ENCODE results near the gene CCDC78. TPM values are rescaled to one million over a fixed set of nuclear protein-coding genes. Genes with fewer than 3 reads are reported as not detected.
"Not testable (repeated sequence)": the region's sequence is repeated elsewhere in the genome, so short reads cannot be mapped to it uniquely, and the experiment has no call there.

Gene CCDC78
- total and polyA plus RNA-seq, 2 of the 13 experiments (the other 11 are each of a cell fraction or from before 2014, with no cell fraction given), result 0.53 to 1.5 TPM

GRCh38 chr16:691242-691641, 35.0 kb downstream of the CCDC78 start:
- ATAC-seq; POLR2A ChIA-PET; H3K79me2 ChIP-seq (ENCODE audit: insufficient read depth, low read length); DNase-seq (ENCODE audit: low spot score); H2AFZ ChIP-seq (ENCODE audit: low read length); BruUV-seq (replicated peaks); H3K9me3 ChIP-seq (ENCODE audit: low read length); intact Hi-C loops (cut with micrococcal nuclease; ENCODE audit: unreplicated experiment); H3K4me3 ChIP-seq (replicated peaks in 1 of 3; ENCODE audit: insufficient read depth in 1 of 3, low read depth in 2 of 3, low read length in 3 of 3); H3K36me3 ChIP-seq (replicated peaks in 1 of 2; ENCODE audit: control insufficient read depth in 1 of 2, insufficient read depth in 2 of 2, low read length in 2 of 2); H3K27ac ChIP-seq (ENCODE audit: extremely low read length, insufficient read depth, low read length); H3K9ac ChIP-seq (ENCODE audit: insufficient read depth, low read depth, low read length); H3K4me2 ChIP-seq (ENCODE audit: low read depth, low read length); FAIRE-seq; H4K20me1 ChIP-seq (ENCODE audit: insufficient read depth, low read length); CTCF ChIA-PET (ENCODE audit: low intra/inter-chr PET ratio, low total read pairs); in situ Hi-C loops (cut with HindIII; ENCODE audit: extremely low pct_ligation_motif_present, low pct_unique_long_range_greater_than_20kb): not testable (repeated sequence)
- H3K4me1 ChIP-seq (ENCODE audit: insufficient read depth, low read length), result peaks cover 26% of the 10 kb centered on the region
- 0 out of 2 replicates have a peak, but pooled peaks have one; percentile 46 for TF ChIP-seq PCBP1 (IDR thresholded peaks at IDR 0.05; ENCODE audit: borderline replicate concordance, low read depth, low read length)
- H3K27me3 ChIP-seq (ENCODE audit: control insufficient read depth in 1 of 2, insufficient read depth in 2 of 2, low read length in 2 of 2), result peaks cover 7 to 29% of the 10 kb centered on the region in 2 experiments
- WGBS (ENCODE audit: low lambda C conversion rate), result 88% methylated on average over 16 of the region's 16 CpGs

DNA sequence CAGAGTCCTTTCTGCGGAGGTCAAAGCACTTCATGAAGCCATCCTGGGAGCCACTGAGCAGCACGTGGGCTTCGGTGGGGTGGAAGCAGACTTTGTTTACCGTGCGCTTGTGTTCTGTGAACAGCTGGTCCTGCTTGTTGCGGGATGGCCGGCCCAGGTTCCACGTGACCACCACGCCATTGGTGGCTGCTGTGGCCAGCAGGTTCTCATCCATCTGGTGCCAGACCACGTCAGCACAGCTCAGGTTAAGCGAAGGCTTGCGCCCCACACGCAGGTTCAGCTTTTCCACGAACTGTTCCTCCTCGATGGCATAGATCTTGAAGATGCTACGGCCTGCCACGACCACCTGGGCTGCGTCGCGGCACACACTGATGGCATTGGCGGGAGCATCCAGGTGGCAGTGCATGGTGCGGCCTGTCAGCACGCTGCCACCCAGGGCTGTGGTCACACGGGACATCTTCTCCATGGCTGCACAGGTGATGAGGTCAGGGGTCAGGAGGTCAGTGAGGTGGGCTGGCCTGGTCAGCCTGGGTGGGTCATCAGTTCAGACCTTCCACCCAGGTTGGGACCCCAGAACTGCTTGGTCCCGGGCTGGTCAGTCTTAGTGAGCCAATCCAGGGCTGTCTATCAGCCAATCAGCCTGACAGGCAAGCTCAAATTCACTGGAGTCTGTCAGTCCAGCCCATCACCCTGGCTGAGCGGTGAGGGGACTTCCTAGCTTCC, 36.9 kb downstream of the CCDC78 start:
- intact Hi-C loops (cut with micrococcal nuclease; ENCODE audit: unreplicated experiment), result no loop called here
- peak overlapping the region; percentile 94 for H3K9ac ChIP-seq (ENCODE audit: insufficient read depth, low read depth, low read length)
- peak overlapping the region; percentile 89 to 99 (median 96) for H3K4me3 ChIP-seq (replicated peaks in 1 of 3; ENCODE audit: insufficient read depth in 1 of 3, low read depth in 2 of 3, low read length in 3 of 3)
- peaks cover 3 to 7% of the 10 kb centered on the region in 2 experiments; a peak in 1 of 5 replicates for H3K36me3 ChIP-seq (replicated peaks in 1 of 2; ENCODE audit: control insufficient read depth in 1 of 2, insufficient read depth in 2 of 2, low read length in 2 of 2)
- H3K9me3 ChIP-seq (ENCODE audit: low read length), result no peaks in the 10 kb centered on the region
- peak overlapping the region; percentile 91 for H3K4me2 ChIP-seq (ENCODE audit: low read depth, low read length)
- peaks cover 19% of the 10 kb centered on the region for H3K4me1 ChIP-seq (ENCODE audit: insufficient read depth, low read length)
- H3K27me3 ChIP-seq (ENCODE audit: control insufficient read depth in 1 of 2, insufficient read depth in 2 of 2, low read length in 2 of 2), result peaks cover 3 to 13% of the 10 kb centered on the region in 2 experiments; a peak in 3 of 5 replicates
- peak; percentile 2; the same call in 1 of the 3 replicates for ATAC-seq
- ChIA-PET CTCF (ENCODE audit: low intra/inter-chr PET ratio, low total read pairs) (no interaction called here), POLR2A (interaction anchor here (0.9 to 2.7 kb wide), 7 partner anchors 9 to 42 kb away, joined by 3 to 34 read pairs (median 4); partner anchors contain the start of genes ANTKMT, METRN, STUB1 and WDR90)
- in situ Hi-C loops (cut with HindIII; ENCODE audit: extremely low pct_ligation_motif_present, low pct_unique_long_range_greater_than_20kb), result no loop called here
- no peak overlapping the region for H2AFZ ChIP-seq (ENCODE audit: low read length)
- BruUV-seq (replicated peaks), result no TSS peak
- H3K27ac ChIP-seq (ENCODE audit: extremely low read length, insufficient read depth, low read length), result peak overlapping the region; percentile 60
- 91% methylated on average over 18 of the region's 26 CpGs for WGBS (ENCODE audit: low lambda C conversion rate)
- DNase-seq (ENCODE audit: low spot score), result no peak
- peaks cover 2% of the 10 kb centered on the region for H3K79me2 ChIP-seq (ENCODE audit: insufficient read depth, low read length)
- FAIRE-seq, result no peak
- no peaks in the 10 kb centered on the region for H4K20me1 ChIP-seq (ENCODE audit: insufficient read depth, low read length)
- TF ChIP-seq HOXA3 (CRISPR knock-in tag; IDR thresholded peaks at IDR 0.05) (0 out of 2 replicates have a peak, but pooled peaks have one; percentile 33), SIN3B (IDR thresholded peaks at IDR 0.05; ENCODE audit: low read length) (no peak), ZNF225 (CRISPR knock-in tag; IDR thresholded peaks at IDR 0.05) (0 out of 2 replicates have a peak, but pooled peaks have one; percentile 49), NR2F6 (IDR thresholded peaks at IDR 0.05) (peak; percentile 50; the same call in 1 of the 2 replicates), NR2F6 (CRISPR knock-in tag; IDR thresholded peaks at IDR 0.05) (peak; percentile 29; the same call in 1 of the 2 replicates), ZNF550 (CRISPR knock-in tag; IDR thresholded peaks at IDR 0.05; ENCODE audit: borderline replicate concordance) (no peak), MXI1 (IDR thresholded peaks at IDR 0.05; ENCODE audit: borderline replicate concordance, low read depth, low read length) (no peak), NR3C1 (CRISPR knock-in tag; IDR thresholded peaks at IDR 0.05) (no peak), ZNF10 (CRISPR knock-in tag; IDR thresholded peaks at IDR 0.05; ENCODE audit: borderline replicate concordance, low read depth) (no peak)
- TF ChIP-seq, protein P1, sequence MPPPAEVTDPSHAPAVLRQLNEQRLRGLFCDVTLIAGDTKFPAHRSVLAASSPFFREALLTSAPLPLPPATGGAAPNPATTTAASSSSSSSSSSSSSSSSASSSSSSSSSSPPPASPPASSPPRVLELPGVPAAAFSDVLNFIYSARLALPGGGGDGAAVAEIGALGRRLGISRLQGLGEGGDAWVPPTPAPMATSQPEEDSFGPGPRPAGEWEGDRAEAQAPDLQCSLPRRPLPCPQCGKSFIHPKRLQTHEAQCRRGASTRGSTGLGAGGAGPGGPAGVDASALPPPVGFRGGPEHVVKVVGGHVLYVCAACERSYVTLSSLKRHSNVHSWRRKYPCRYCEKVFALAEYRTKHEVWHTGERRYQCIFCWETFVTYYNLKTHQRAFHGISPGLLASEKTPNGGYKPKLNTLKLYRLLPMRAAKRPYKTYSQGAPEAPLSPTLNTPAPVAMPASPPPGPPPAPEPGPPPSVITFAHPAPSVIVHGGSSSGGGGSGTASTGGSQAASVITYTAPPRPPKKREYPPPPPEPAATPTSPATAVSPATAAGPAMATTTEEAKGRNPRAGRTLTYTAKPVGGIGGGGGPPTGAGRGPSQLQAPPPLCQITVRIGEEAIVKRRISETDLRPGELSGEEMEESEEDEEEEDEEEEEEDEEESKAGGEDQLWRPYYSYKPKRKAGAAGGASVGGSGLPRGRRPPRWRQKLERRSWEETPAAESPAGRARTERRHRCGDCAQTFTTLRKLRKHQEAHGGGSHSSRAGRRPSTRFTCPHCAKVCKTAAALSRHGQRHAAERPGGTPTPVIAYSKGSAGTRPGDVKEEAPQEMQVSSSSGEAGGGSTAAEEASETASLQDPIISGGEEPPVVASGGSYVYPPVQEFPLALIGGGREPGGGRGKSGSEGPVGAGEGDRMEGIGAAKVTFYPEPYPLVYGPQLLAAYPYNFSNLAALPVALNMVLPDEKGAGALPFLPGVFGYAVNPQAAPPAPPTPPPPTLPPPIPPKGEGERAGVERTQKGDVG (CRISPR knock-in tag; IDR thresholded peaks at IDR 0.05; ENCODE audit: borderline replicate concordance), result no peak
- TF ChIP-seq, protein P2, sequence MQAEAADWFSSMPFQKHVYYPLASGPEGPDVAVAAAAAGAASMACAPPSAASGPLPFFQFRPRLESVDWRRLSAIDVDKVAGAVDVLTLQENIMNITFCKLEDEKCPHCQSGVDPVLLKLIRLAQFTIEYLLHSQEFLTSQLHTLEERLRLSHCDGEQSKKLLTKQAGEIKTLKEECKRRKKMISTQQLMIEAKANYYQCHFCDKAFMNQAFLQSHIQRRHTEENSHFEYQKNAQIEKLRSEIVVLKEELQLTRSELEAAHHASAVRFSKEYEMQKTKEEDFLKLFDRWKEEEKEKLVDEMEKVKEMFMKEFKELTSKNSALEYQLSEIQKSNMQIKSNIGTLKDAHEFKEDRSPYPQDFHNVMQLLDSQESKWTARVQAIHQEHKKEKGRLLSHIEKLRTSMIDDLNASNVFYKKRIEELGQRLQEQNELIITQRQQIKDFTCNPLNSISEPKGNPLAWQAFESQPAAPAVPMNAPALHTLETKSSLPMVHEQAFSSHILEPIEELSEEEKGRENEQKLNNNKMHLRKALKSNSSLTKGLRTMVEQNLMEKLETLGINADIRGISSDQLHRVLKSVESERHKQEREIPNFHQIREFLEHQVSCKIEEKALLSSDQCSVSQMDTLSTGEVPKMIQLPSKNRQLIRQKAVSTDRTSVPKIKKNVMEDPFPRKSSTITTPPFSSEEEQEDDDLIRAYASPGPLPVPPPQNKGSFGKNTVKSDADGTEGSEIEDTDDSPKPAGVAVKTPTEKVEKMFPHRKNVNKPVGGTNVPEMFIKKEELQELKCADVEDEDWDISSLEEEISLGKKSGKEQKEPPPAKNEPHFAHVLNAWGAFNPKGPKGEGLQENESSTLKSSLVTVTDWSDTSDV (CRISPR knock-in tag; IDR thresholded peaks at IDR 0.05), result no peak
